IMR-90 (cell line): ENCODE measurements around the gene CA11. TPM values are rescaled to one million over a fixed set of nuclear protein-coding genes. Genes with fewer than 3 reads are reported as not detected.

Experiments
- ATAC-seq: fragments of 200-7000 bp; cut with Tn5 transposase; 2 replicates; pipeline ENCODE4 v1.9.1; 2020; ENCODE audit warnings: low read depth, mild to moderate bottlenecking, moderate library complexity
- BruUV-seq: library from RNA; stranded (reverse); fragments of 400-500 nt; replicated peaks from 2 replicates; lab custom pipeline; 2021; lab: Mats Ljungman, UMichigan
- CTCF ChIA-PET: fragments of 300-600 bp; formaldehyde crosslinking; extraction: SDS; loops from one replicate; lab custom pipeline; 2021; ENCODE audit warnings: antibody characterized with exemption; lab: Yijun Ruan, JAX
- POLR2A ChIA-PET: fragments of 300-600 bp; sonication (Branson Sonifier 250); formaldehyde crosslinking; loops from one replicate; lab custom pipeline; 2022; ENCODE audit warnings: antibody characterized with exemption; ENCODE audit not compliant: unreplicated experiment; lab: Charles Lee
- DNase-seq: peaks from one replicate; pipeline ENCODE4 v3.0.0; 2013
- H2AFZ ChIP-seq: replicated peaks from 2 replicates; pipeline ENCODE3; 2013; ENCODE audit warnings: low read length, mild to moderate bottlenecking; ENCODE audit not compliant: poor library complexity
- H2AK5ac ChIP-seq: 2 replicates; pipeline ENCODE4 v1.6.1; 2013; ENCODE audit warnings: low read depth, low read length, inconsistent platforms
- H2AK9ac ChIP-seq: replicated peaks from 2 replicates; pipeline ENCODE3; 2013; ENCODE audit warnings: mild to moderate bottlenecking, low read depth, low read length, moderate library complexity; ENCODE audit not compliant: poor library complexity
- H2BK120ac ChIP-seq: 2 replicates; pipeline ENCODE4 v1.6.1; 2013; ENCODE audit warnings: low read depth, low read length, inconsistent platforms
- H2BK15ac ChIP-seq: 3 replicates; pipeline ENCODE4 v1.6.1; 2013; ENCODE audit warnings: low read depth, low read length, inconsistent platforms
- H2BK20ac ChIP-seq: 2 replicates; pipeline ENCODE4 v1.6.1; 2013; ENCODE audit warnings: low read depth, mild to moderate bottlenecking, inconsistent platforms, low read length, moderate library complexity
- H2BK5ac ChIP-seq: 2 replicates; pipeline ENCODE4 v1.6.1; 2013; ENCODE audit warnings: mild to moderate bottlenecking, low read depth, low read length, inconsistent platforms; ENCODE audit not compliant: poor library complexity, severe bottlenecking
- H3K14ac ChIP-seq: replicated peaks from 2 replicates; pipeline ENCODE4 v1.6.1; 2013; ENCODE audit warnings: low read depth, low read length, inconsistent platforms
- H3K18ac ChIP-seq: 2 replicates; pipeline ENCODE4 v1.6.1; 2013; ENCODE audit warnings: low read depth, low read length, control low read depth
- H3K23ac ChIP-seq: 2 replicates; pipeline ENCODE4 v1.6.1; 2013; ENCODE audit warnings: low read depth, low read length, inconsistent platforms
- H3K27ac ChIP-seq: 2 replicates; pipeline ENCODE4 v1.5.1; 2013; ENCODE audit warnings: mild to moderate bottlenecking, control low read depth, low read length; ENCODE audit not compliant: insufficient read depth
- H3K27me3 ChIP-seq: 2 replicates; pipeline ENCODE4 v1.6.1; 2013; ENCODE audit warnings: low read length; ENCODE audit not compliant: control insufficient read depth, insufficient read depth
- H3K36me3 ChIP-seq: 2 replicates; pipeline ENCODE4 v1.6.1; 2013; ENCODE audit warnings: low read length, mixed read lengths; ENCODE audit not compliant: control insufficient read depth, insufficient read depth
- H3K4ac ChIP-seq: 2 replicates; pipeline ENCODE4 v1.6.1; 2013; ENCODE audit warnings: low read depth, low read length, inconsistent platforms
- H3K4me1 ChIP-seq: 2 replicates; pipeline ENCODE4 v1.6.1; 2013; ENCODE audit warnings: low read length, mixed read lengths; ENCODE audit not compliant: control insufficient read depth, insufficient read depth
- H3K4me2 ChIP-seq: 2 replicates; pipeline ENCODE4 v1.6.1; 2013; ENCODE audit warnings: low read depth, mild to moderate bottlenecking, control low read depth, low read length, moderate library complexity
- H3K4me3 ChIP-seq: 2 replicates; pipeline ENCODE4 v1.5.1; 2013; ENCODE audit warnings: low read depth, mild to moderate bottlenecking, control low read depth, low read length, moderate library complexity; ENCODE audit not compliant: insufficient read depth
- H3K56ac ChIP-seq: 2 replicates; pipeline ENCODE4 v1.6.1; 2013; ENCODE audit warnings: low read length, inconsistent platforms; ENCODE audit not compliant: insufficient read depth; ENCODE audit errors: extremely low read depth
- H3K79me1 ChIP-seq, 2 experiments: 2 replicates each; pipeline ENCODE4 v1.6.1; 2013; ENCODE audit warnings: low read length in 2 of 2, inconsistent platforms in 1 of 2, low read depth in 1 of 2
- H3K9ac ChIP-seq: 2 replicates; pipeline ENCODE4 v1.6.1; 2013; ENCODE audit warnings: low read depth, low read length, control low read depth
- H3K9me1 ChIP-seq: 2 replicates; pipeline ENCODE4 v1.6.1; 2013; ENCODE audit warnings: low read length, inconsistent platforms; ENCODE audit not compliant: insufficient read depth
- H3K9me3 ChIP-seq: 2 replicates; pipeline ENCODE4 v1.6.1; 2013; ENCODE audit warnings: low read length; ENCODE audit not compliant: control insufficient read depth, insufficient read depth
- H4K20me1 ChIP-seq: 2 replicates; pipeline ENCODE4 v1.6.1; 2013; ENCODE audit warnings: low read length, inconsistent platforms; ENCODE audit not compliant: insufficient read depth
- H4K5ac ChIP-seq: 2 replicates; pipeline ENCODE4 v1.6.1; 2013; ENCODE audit warnings: mild to moderate bottlenecking, low read depth, low read length, control low read depth
- H4K8ac ChIP-seq, 2 experiments: 2 replicates each; pipeline ENCODE4 v1.6.1; 2013; ENCODE audit warnings: low read depth in 2 of 2, low read length in 2 of 2, control low read depth in 1 of 2, inconsistent platforms in 1 of 2
- H4K91ac ChIP-seq: 2 replicates; pipeline ENCODE4 v1.6.1; 2013; ENCODE audit warnings: low read depth, low read length, inconsistent platforms; ENCODE audit not compliant: insufficient read depth
- CEBPB ChIP-seq: IDR thresholded peaks from 2 replicates; pipeline ENCODE4 v1.6.1; 2012; ENCODE audit warnings: low read depth, low read length, improper control_type of control experiment
- CHD1 ChIP-seq: IDR thresholded peaks from 2 replicates; pipeline ENCODE4 v1.6.1; 2012; ENCODE audit warnings: low read depth, low read length, improper control_type of control experiment
- CTCF ChIP-seq: conservative IDR thresholded peaks from 2 replicates; pipeline ENCODE4 v1.5.1; 2012; ENCODE audit warnings: mild to moderate bottlenecking, low read depth, low read length, improper control_type of control experiment
- ELK1 ChIP-seq: fragments of 150-350 bp; IDR thresholded peaks from 2 replicates; pipeline ENCODE4 v1.6.1; 2016; ENCODE audit warnings: low read depth, mild to moderate bottlenecking, low read length, moderate library complexity, borderline replicate concordance
- FOS ChIP-seq: fragments of 150-350 bp; IDR thresholded peaks from 2 replicates; pipeline ENCODE4 v1.6.1; 2016; ENCODE audit warnings: low read depth, low read length
- MAFK ChIP-seq: IDR thresholded peaks from 2 replicates; pipeline ENCODE4 v1.6.1; 2012; ENCODE audit warnings: low read depth, low read length, improper control_type of control experiment
- MAZ ChIP-seq: IDR thresholded peaks from 2 replicates; pipeline ENCODE4 v1.6.1; 2012; ENCODE audit warnings: low read depth, mild to moderate bottlenecking, low read length, improper control_type of control experiment, moderate library complexity, borderline replicate concordance
- MXI1 ChIP-seq: IDR thresholded peaks from 2 replicates; pipeline ENCODE4 v1.6.1; 2012; ENCODE audit warnings: low read depth, mild to moderate bottlenecking, low read length, moderate library complexity, borderline replicate concordance
- NFE2L2 ChIP-seq: fragments of 150-350 bp; IDR thresholded peaks from 2 replicates; pipeline ENCODE4 v1.6.1; 2016; ENCODE audit warnings: low read depth, mild to moderate bottlenecking, low read length
- POLR2A ChIP-seq: IDR thresholded peaks from 2 replicates; pipeline ENCODE4 v1.6.1; 2012; ENCODE audit warnings: mild to moderate bottlenecking, low read depth, low read length
- RAD21 ChIP-seq: IDR thresholded peaks from 2 replicates; pipeline ENCODE4 v1.6.1; 2012; ENCODE audit warnings: low read length, improper control_type of control experiment
- RCOR1 ChIP-seq: IDR thresholded peaks from 2 replicates; pipeline ENCODE4 v1.6.1; 2012; ENCODE audit warnings: mild to moderate bottlenecking, low read length, improper control_type of control experiment; ENCODE audit not compliant: insufficient replicate concordance
- RFX5 ChIP-seq: IDR thresholded peaks from 2 replicates; pipeline ENCODE4 v1.8.0; 2012; ENCODE audit warnings: low read depth, mild to moderate bottlenecking, low read length, moderate library complexity
- SMC3 ChIP-seq: fragments of 150-350 bp; IDR thresholded peaks from 2 replicates; pipeline ENCODE4 v1.6.1; 2016; ENCODE audit warnings: low read depth, mild to moderate bottlenecking, antibody characterized with exemption, low read length, moderate library complexity
- USF2 ChIP-seq: fragments of 150-350 bp; IDR thresholded peaks from 2 replicates; pipeline ENCODE4 v1.6.1; 2017; ENCODE audit warnings: mild to moderate bottlenecking, antibody characterized with exemption, low read length, low read depth
- WGBS, 2 experiments: methylation state at CpG; one replicate each; pipeline versions ENCODE4 v1.1.5 to v1.1.7; 2013; ENCODE audit warnings: missing lambda C conversion rate in 2 of 2; ENCODE audit not compliant: insufficient read length in 1 of 2; ENCODE audit errors: extremely low coverage in 2 of 2; 5-methylcytosine and 5-hydroxymethylcytosine counted together
- dilution Hi-C: fragments of 300-500 bp; cut with HindIII; formaldehyde crosslinking; loops from one replicate; pipeline ENCODE4 v1.14.3; 2018; ENCODE audit warnings: low sequenced_read_pairs; ENCODE audit not compliant: unreplicated experiment
- in situ Hi-C: fragments of 300-500 bp; cut with MboI; formaldehyde crosslinking; loops from 3 replicates; pipeline ENCODE4 v1.14.3; 2019; ENCODE audit warnings: low sequenced_read_pairs, inconsistent platforms, mixed read lengths
- intact Hi-C: fragments of 100-400 bp; cut with micrococcal nuclease; formaldehyde crosslinking; loops from 2 replicates; pipeline ENCODE4 v1.10.0; 2022
- polyA plus RNA-seq, 3 experiments: library from polyadenylated mRNA; depleted of rRNA; stranded (reverse); fragments of >200 nt; gene quantifications; 2 replicates each; pipeline ENCODE4 v1.2.3, GENCODE V29; 2012; ENCODE audit warnings: low replicate concordance in 1 of 3
- total RNA-seq: library from RNA; depleted of rRNA; stranded (reverse); fragments of >200 nt; gene quantifications from 2 replicates; pipeline ENCODE4 v1.2.3, GENCODE V29; 2012

CA11 gene
- total and polyA plus RNA-seq, 2 of the 4 experiments (the other 2 are of a cell fraction) = 1.3 to 2.9 TPM

- Histone ChIP-seq H3K14ac (no peak overlapping the region), H2BK15ac (no peak overlapping the region), H3K18ac (no peak overlapping the region), H4K91ac (no peak overlapping the region), H3K36me3 (no peaks in the 10 kb centered on the region), H2BK5ac (no peak overlapping the region), H3K56ac (no peak overlapping the region), H3K4me3 (no peak overlapping the region), H4K20me1 (no peaks in the 10 kb centered on the region), H4K5ac (no peak overlapping the region), H3K27me3 (no peaks in the 10 kb centered on the region), H3K4me1 (peaks cover 3% of the 10 kb centered on the region), H3K4me2 (no peak overlapping the region), H3K9me3 (no peaks in the 10 kb centered on the region), H3K23ac (no peak overlapping the region), H3K27ac (no peak overlapping the region), H3K9ac (no peak overlapping the region), H2AK5ac (no peak overlapping the region), H3K4ac (no peak overlapping the region), H2BK20ac (no peak overlapping the region), H3K79me1 (no peaks in the 10 kb centered on the region), H2AK9ac (no peak overlapping the region), H2BK120ac (no peak overlapping the region), H2AFZ (no peak overlapping the region), H3K9me1 (peaks cover 3% of the 10 kb centered on the region; the same call in 1 of the 2 replicates), H4K8ac (no peak overlapping the region)
- no TSS peak for BruUV-seq
- CTCF ChIA-PET = no interaction called here
- DNase-seq (no peak), ATAC-seq (no peak)
- 100% methylated on average over 3 of the region's 6 CpGs; no CpG with 5 or more reads in 1 of the 2 experiments for WGBS, 2 experiments
- POLR2A ChIA-PET = no interaction called here
- TF ChIP-seq CTCF (no peak), NFE2L2 (no peak), RAD21 (no peak), POLR2A (no peak), CEBPB (no peak), MAFK (no peak), SMC3 (no peak), RCOR1 (no peak), FOS (no peak), CHD1 (no peak), ELK1 (no peak), MXI1 (no peak), MAZ (no peak), RFX5 (no peak), USF2 (no peak)
- dilution Hi-C loops (no loop called here), in situ Hi-C loops (no loop called here), intact Hi-C loops (no loop called here)
These were observed 12.5 kb upstream of the CA11 start for GRCh38 chr19:48658483-48658882.
